IgD-negative memory B cell (primary cell): ENCODE results near the gene P2RX5. TPM values are rescaled to one million over a fixed set of nuclear protein-coding genes. Genes with fewer than 3 reads are reported as not detected.

Experiments
- H3K27ac Mint-ChIP-seq, 3 donors: one replicate each; pipeline ENCODE4 v1.8.0; 2020 to 2022; ENCODE audit warnings: mild to moderate bottlenecking in 3 of 3, mixed read lengths in 3 of 3, moderate library complexity in 1 of 3
- H3K27me3 Mint-ChIP-seq: one replicate; pipeline ENCODE4 v1.8.0; 2021; ENCODE audit warnings: mixed read lengths
- H3K36me3 Mint-ChIP-seq: one replicate; pipeline ENCODE4 v1.8.0; 2020; ENCODE audit warnings: mild to moderate bottlenecking, mixed read lengths
- H3K4me1 Mint-ChIP-seq, 3 donors: one replicate each; pipeline ENCODE4 v1.8.0; 2020 to 2022; ENCODE audit warnings: mixed read lengths in 3 of 3, mild to moderate bottlenecking in 1 of 3
- H3K4me3 Mint-ChIP-seq, 4 donors: one replicate each; pipeline ENCODE4 v1.8.0; 2020 to 2022; ENCODE audit warnings: mild to moderate bottlenecking in 4 of 4, mixed read lengths in 4 of 4, moderate library complexity in 3 of 4
- H3K9me3 Mint-ChIP-seq, 3 donors: one replicate each; pipeline ENCODE4 v1.8.0; 2020 to 2021; ENCODE audit warnings: mixed read lengths in 3 of 3, mild to moderate bottlenecking in 1 of 3
- polyA plus RNA-seq: library from polyadenylated mRNA; unstranded; fragments of 300-500 nt; fragmentation: Illumina TruSeq; gene quantifications from one replicate; pipeline ENCODE4 v1.2.3, GENCODE V29; 2021

The P2RX5 gene
- polyA plus RNA-seq, 1 donor from 2014 or later = 764 TPM

DNA sequence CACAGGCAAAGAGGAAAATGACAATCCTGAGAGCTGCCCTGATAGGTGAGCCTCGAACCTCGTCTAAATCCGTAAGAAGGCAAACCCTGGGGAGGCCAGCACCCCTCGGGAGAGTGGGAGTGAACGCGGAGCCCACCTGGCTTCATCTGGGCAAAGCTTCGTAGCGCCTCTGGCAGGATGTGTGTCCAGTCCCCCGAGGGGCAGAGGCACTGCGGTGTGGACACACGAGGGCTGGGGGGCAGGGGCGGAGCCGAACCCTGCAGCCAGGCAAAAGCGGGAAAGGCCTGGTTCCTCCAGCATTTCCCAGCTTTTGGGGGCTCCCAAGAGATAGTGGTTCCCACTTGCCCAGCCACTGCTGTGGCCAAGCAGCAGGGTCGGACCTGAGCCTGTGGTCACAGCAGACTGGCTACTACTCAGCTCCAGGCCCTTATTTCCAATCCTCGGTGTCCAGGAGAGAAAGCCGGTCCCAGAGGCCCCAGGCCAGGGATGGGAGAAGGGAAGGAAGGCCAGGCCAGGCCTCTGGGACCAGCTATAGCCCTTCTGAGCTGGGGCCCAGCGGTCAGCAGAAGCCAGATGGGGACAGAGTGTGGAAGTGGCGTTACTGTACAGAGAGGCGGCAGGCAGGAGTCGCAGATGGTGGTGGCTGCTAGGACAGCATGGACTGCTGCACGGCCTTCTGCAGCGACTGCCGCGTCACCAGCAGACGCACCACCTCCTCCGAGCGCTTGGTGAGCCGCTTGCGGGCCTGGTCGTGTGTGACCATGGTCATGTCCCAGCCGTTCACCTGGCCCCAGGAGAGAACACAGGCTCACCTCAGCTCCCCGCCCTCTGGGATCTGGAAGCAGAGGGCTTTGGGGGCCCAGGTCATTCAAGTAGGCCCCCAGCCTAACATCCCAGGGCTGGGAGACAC is 32.6 kb downstream of the P2RX5 start:
- H3K9me3 Mint-ChIP-seq = no peaks in the 10 kb centered on the region
- no peaks in the 10 kb centered on the region for H3K27me3 Mint-ChIP-seq
- H3K4me1 Mint-ChIP-seq = peaks cover 9 to 10% (median 9%) of the 10 kb centered on the region in 3 donors
- peaks cover 5% of the 10 kb centered on the region for H3K36me3 Mint-ChIP-seq
- peak overlapping the region in 1 of 4 donors; percentile 32 for H3K4me3 Mint-ChIP-seq
- peak overlapping the region in 1 of 3 donors; percentile 71 for H3K27ac Mint-ChIP-seq

- Mint-ChIP-seq H3K9me3 (no peaks in the 10 kb centered on the region), H3K4me1 (peaks cover 1 to 5% (median 2%) of the 10 kb centered on the region in 3 donors), H3K27ac (peak overlapping the region in 2 of 3 donors; percentile 27 to 69), H3K4me3 (peak overlapping the region in 1 of 4 donors; percentile 57), H3K27me3 (no peaks in the 10 kb centered on the region), H3K36me3 (peaks cover 7% of the 10 kb centered on the region)
These were observed 35.6 kb downstream of the P2RX5 start for GRCh38 chr17:3660311-3660891.

- Mint-ChIP-seq H3K4me3 (no peak overlapping the region), H3K4me1 (peaks cover 0 to 2% (median 1%) of the 10 kb centered on the region in 3 donors), H3K9me3 (no peaks in the 10 kb centered on the region), H3K27me3 (no peaks in the 10 kb centered on the region), H3K36me3 (peaks cover 7% of the 10 kb centered on the region), H3K27ac (peak overlapping the region in 1 of 3 donors; percentile 14)
These were observed 36.3 kb downstream of the P2RX5 start for GRCh38 chr17:3659541-3660111.

DNA sequence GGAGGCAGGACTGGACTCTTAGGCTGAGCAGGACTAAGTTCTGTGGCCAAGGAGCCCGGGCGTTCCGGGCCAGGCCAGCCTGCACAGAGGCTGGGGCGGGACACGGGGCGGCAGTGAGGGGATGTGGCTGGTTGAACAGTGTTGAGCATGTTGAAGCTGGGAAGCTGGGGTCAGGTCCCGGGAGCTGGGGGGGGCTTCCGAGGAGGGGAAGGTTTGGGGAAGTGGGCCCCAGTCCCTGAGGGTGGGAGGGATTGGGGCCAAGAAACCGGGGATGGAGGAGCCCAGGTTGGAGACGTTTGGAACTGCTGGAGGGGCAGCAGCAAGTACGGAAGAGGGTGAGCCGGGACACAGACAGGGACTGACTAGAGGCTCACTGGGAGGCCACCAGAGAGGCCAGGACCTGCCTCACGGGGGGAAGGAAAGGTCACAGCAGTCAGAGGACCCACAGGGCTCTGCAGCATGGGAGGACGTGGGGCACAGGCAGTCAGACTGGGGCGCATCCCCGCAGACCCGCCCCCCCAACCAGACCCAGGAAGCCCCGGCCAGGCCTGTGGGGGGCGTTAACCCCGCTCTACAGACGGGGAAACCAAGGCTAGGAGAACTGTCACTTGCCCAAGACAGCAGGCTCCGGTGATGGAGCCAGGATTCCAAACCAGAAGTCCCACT is 37.0 kb downstream of the P2RX5 start:
- Mint-ChIP-seq H3K4me3 (no peak overlapping the region), H3K9me3 (no peaks in the 10 kb centered on the region), H3K27me3 (no peaks in the 10 kb centered on the region), H3K4me1 (peaks cover 1 to 2% (median 2%) of the 10 kb centered on the region in 3 donors), H3K36me3 (peaks cover 7% of the 10 kb centered on the region), H3K27ac (peak overlapping the region in 1 of 3 donors; percentile 14)

GRCh38 chr17:3657874-3658783 is 37.8 kb downstream of the P2RX5 start:
- H3K9me3 Mint-ChIP-seq = no peaks in the 10 kb centered on the region
- peaks cover 7% of the 10 kb centered on the region for H3K36me3 Mint-ChIP-seq
- peak overlapping the region in 2 of 3 donors; percentile 26 to 53 for H3K27ac Mint-ChIP-seq
- H3K4me1 Mint-ChIP-seq = peaks cover 1 to 4% (median 2%) of the 10 kb centered on the region in 3 donors
- no peaks in the 10 kb centered on the region for H3K27me3 Mint-ChIP-seq
- H3K4me3 Mint-ChIP-seq = peak overlapping the region in 1 of 4 donors; percentile 72

DNA sequence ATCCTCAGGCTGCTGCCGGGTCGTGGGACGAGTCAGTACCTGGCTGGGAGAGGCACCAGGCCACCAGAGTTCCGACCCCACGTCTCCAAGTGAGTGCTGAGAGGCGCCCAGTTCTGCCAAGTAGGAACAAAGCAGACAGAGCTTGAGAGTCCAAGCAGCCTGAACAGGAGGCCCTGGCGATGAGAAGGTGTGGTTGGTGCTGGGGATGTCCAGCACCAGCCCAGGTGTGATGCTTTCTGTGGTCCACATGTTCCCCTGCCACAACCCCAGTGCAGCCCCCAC is 38.4 kb downstream of the P2RX5 start:
- peak overlapping the region in 1 of 3 donors; percentile 26 for H3K27ac Mint-ChIP-seq
- H3K9me3 Mint-ChIP-seq = no peaks in the 10 kb centered on the region
- peak overlapping the region in 1 of 4 donors; percentile 72 for H3K4me3 Mint-ChIP-seq
- peaks cover 1 to 4% (median 2%) of the 10 kb centered on the region in 3 donors for H3K4me1 Mint-ChIP-seq
- H3K36me3 Mint-ChIP-seq = peaks cover 7% of the 10 kb centered on the region
- no peaks in the 10 kb centered on the region for H3K27me3 Mint-ChIP-seq

GRCh38 chr17:3656755-3657587 is 39.0 kb downstream of the P2RX5 start:
- Mint-ChIP-seq H3K36me3 (peaks cover 5% of the 10 kb centered on the region), H3K9me3 (no peaks in the 10 kb centered on the region), H3K4me1 (peaks cover 1 to 4% (median 2%) of the 10 kb centered on the region in 3 donors), H3K27ac (peak overlapping the region in 2 of 3 donors; percentile 26 to 92), H3K4me3 (no peak overlapping the region), H3K27me3 (no peaks in the 10 kb centered on the region)

DNA sequence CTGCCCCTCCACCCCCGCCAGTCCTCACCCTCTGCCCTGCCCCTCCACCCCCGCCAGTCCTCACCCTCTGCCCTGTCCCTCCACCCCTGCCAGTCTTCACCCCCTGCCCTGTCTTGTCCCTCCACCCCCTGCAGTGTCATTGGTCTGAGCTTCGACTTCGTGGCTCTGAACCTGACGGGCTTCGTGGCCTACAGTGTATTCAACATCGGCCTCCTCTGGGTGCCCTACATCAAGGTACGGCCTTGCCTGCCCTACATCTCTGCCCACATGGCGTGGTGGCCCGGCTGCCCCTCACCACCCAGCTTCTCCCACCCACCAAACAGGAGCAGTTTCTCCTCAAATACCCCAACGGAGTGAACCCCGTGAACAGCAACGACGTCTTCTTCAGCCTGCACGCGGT is 39.6 kb downstream of the P2RX5 start:
- Mint-ChIP-seq H3K4me3 (no peak overlapping the region), H3K36me3 (peaks cover 5% of the 10 kb centered on the region), H3K27ac (peak overlapping the region in 1 of 3 donors; percentile 92), H3K9me3 (no peaks in the 10 kb centered on the region), H3K27me3 (no peaks in the 10 kb centered on the region), H3K4me1 (peaks cover 1 to 4% (median 2%) of the 10 kb centered on the region in 3 donors)

- H3K4me3 Mint-ChIP-seq = no peak overlapping the region
- peaks cover 1 to 4% (median 2%) of the 10 kb centered on the region in 3 donors for H3K4me1 Mint-ChIP-seq
- peaks cover 2% of the 10 kb centered on the region for H3K36me3 Mint-ChIP-seq
- no peaks in the 10 kb centered on the region for H3K9me3 Mint-ChIP-seq
- H3K27me3 Mint-ChIP-seq = no peaks in the 10 kb centered on the region
- H3K27ac Mint-ChIP-seq = peak overlapping the region in 1 of 3 donors; percentile 50
These were observed 40.2 kb downstream of the P2RX5 start for GRCh38 chr17:3655766-3656165.

DNA sequence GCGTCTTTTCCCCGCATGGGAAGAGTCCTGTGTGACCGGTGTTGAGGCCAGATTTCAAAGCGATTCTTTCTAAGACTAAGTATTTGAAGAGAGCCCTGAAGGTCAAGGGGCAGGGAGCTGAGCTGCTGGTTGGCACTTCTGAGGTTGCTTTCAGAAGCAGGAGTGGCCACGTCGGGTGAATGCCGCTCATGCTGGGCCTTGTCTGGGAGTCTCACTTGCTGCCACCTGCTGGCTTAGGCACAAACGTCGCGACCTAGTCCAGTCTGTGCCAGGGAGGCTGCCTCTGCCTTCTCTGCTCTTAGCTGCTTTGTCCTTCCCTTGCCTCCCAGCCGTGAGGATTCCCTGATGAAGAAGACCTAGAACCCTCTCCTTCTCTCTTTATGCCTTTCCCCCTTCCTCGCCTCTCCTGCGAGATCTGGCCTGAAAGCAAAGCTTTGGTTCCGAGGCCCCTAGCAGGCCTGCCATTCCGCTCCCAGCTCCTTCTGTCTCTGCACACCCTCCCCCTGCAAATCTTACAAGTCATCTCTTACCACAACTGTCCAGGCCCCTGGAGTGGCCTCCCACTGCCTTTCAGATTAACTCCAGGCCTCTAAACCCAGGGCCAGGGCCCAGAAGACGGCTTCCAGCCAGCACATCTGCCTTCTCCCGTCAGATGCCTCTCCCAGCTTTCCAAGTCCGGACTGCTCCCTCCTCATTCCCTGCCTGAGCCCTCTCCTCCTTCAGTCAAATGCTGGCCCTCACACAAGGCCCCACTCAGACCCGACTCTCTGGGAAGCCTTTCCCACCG is 48.0 kb downstream of the P2RX5 start:
- Mint-ChIP-seq H3K36me3 (peaks cover 2% of the 10 kb centered on the region), H3K4me3 (peak overlapping the region in 1 of 4 donors; percentile 68), H3K27me3 (no peaks in the 10 kb centered on the region), H3K9me3 (no peaks in the 10 kb centered on the region), H3K27ac (peak overlapping the region in 1 of 3 donors; percentile 68), H3K4me1 (peaks cover 12 to 16% (median 15%) of the 10 kb centered on the region in 3 donors)

- Mint-ChIP-seq H3K36me3 (peaks cover 2% of the 10 kb centered on the region), H3K9me3 (no peaks in the 10 kb centered on the region), H3K27me3 (no peaks in the 10 kb centered on the region), H3K4me3 (no peak overlapping the region), H3K4me1 (peaks cover 12 to 16% (median 15%) of the 10 kb centered on the region in 3 donors), H3K27ac (peak overlapping the region in 1 of 3 donors; percentile 86)
These were observed 48.7 kb downstream of the P2RX5 start for GRCh38 chr17:3647251-3647650.

GRCh38 chr17:3645310-3645709 is 50.6 kb downstream of the P2RX5 start:
- Mint-ChIP-seq H3K4me3 (peak overlapping the region in 2 of 4 donors; percentile 41 to 94), H3K27ac (peak overlapping the region; percentile 57 to 96 (median 83)), H3K9me3 (no peaks in the 10 kb centered on the region), H3K4me1 (peaks cover 12 to 16% (median 15%) of the 10 kb centered on the region in 3 donors), H3K27me3 (no peaks in the 10 kb centered on the region), H3K36me3 (peaks cover 2% of the 10 kb centered on the region)
